Neural cell (in vitro differentiated cells): ENCODE data around the gene SLC35A4.

Source experiments
- CTCF ChIP-seq: fragments of 450-650 bp; IDR thresholded peaks from 2 replicates; pipeline ENCODE4 v1.5.1; 2014; ENCODE audit warnings: antibody characterized with exemption, mild to moderate bottlenecking, moderate library complexity; ENCODE audit not compliant: poor library complexity, severe bottlenecking
- EP300 ChIP-seq: fragments of 450-650 bp; conservative IDR thresholded peaks from 2 replicates; pipeline ENCODE4 v1.6.1; 2014; ENCODE audit warnings: antibody characterized with exemption, mild to moderate bottlenecking, moderate library complexity; ENCODE audit not compliant: poor library complexity, severe bottlenecking
- EZH2 ChIP-seq: fragments of 200-600, 300-800 bp; shearing (Covaris generic), sonication (generic); IDR thresholded peaks from 2 replicates; pipeline ENCODE4 v1.6.1; 2014; ENCODE audit warnings: antibody characterized with exemption, low read length, borderline replicate concordance, mild to moderate bottlenecking; ENCODE audit not compliant: insufficient read depth, poor library complexity, severe bottlenecking
- POLR2AphosphoS5 ChIP-seq: IDR thresholded peaks from 2 replicates; pipeline ENCODE4 v1.6.1; 2012
- REST ChIP-seq: IDR thresholded peaks from 2 replicates; pipeline ENCODE4 v1.6.1; 2012; ENCODE audit warnings: borderline replicate concordance
- SMC3 ChIP-seq: fragments of 450-650 bp; conservative IDR thresholded peaks from 2 replicates; pipeline ENCODE4 v1.6.1; 2014; ENCODE audit warnings: antibody characterized with exemption, mild to moderate bottlenecking, moderate library complexity; ENCODE audit not compliant: poor library complexity

- TF ChIP-seq CTCF (peak; percentile 47), REST (no peak), EZH2 (no peak), EP300 (no peak), SMC3 (no peak), POLR2AphosphoS5 (peak; percentile 32)
These were observed 16.9 kb upstream of the SLC35A4 start, which contains the start of gene EIF4EBP3 for GRCh38 chr5:140547508-140548299.
